ENCODE measurements around the gene TMEM51.

TMEM51 gene

GRCh38 chr1:15196807-15197530 lies 43.4 kb downstream of the TMEM51 start:
- DNase-seq (ENCODE audit: low read depth), result no peak

DNA sequence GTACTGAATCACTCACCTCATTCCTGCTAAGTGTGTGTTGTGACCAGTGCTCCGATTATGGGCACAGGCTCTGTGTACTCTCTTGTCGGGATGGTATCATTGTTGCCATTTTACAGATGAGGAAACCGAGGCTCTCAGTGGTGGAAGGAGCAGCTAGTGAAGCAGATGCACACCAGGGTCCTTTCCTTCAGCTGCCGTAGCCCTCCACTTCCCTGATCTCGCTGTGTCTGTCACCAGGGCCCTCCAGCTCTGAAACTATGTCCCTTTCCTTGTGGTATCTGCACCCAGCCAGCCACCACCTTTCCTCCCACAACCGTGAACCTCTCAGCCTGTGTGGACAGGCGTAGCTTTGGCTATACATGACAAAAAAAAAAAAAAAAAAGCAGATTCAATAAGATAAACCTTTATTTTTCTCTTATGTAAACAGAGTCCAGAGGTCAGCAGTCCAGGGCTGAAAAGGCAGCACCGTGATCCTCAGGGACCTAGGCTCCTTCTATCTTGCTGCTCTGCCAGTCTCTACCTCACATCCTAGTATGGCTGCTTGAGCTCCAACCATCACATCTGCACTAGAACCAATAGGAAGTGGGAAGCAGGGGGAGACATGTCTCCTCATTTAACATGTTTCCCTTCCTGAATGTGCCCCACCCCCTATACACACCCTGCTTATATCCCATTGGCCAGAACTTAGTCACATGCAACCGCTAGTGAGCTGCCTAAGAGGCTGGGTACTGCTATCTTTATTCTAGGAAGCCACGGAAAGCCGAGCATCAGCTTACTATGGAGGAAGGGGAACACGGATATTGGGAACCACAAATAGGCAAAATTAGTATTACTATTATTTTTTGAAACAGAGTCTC lies 44.3 kb downstream of the TMEM51 start:
- DNase-seq (ENCODE audit: low read depth), result no peak

GRCh38 chr1:15198684-15199083 lies 45.1 kb downstream of the TMEM51 start:
- no peak for DNase-seq (ENCODE audit: low read depth)

DNA sequence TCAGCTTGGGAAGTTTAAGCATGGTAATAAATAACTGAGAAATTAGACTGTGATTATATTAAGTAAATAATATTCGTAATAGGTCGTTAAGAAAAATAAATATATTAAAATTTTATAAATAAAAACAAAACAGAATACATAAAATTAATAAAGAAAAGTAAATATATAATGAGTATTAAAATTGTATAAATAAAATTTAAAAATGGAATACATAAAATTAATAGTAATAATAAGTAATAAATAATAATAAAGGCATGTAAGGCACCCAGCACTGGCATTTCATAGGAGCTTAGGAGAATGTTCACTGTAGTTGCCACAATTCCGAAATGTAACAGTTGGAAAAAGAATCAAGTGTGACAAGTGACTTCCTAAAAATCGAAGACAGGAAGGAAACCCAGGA lies 47.7 kb downstream of the TMEM51 start:
- DNase-seq (ENCODE audit: low read depth), result no peak

- no peak for DNase-seq (ENCODE audit: low read depth)
These were observed 48.5 kb downstream of the TMEM51 start for GRCh38 chr1:15201849-15202551.

- DNase-seq (ENCODE audit: low read depth), result no peak
These were observed 51.4 kb downstream of the TMEM51 start for GRCh38 chr1:15204931-15205330.

DNA sequence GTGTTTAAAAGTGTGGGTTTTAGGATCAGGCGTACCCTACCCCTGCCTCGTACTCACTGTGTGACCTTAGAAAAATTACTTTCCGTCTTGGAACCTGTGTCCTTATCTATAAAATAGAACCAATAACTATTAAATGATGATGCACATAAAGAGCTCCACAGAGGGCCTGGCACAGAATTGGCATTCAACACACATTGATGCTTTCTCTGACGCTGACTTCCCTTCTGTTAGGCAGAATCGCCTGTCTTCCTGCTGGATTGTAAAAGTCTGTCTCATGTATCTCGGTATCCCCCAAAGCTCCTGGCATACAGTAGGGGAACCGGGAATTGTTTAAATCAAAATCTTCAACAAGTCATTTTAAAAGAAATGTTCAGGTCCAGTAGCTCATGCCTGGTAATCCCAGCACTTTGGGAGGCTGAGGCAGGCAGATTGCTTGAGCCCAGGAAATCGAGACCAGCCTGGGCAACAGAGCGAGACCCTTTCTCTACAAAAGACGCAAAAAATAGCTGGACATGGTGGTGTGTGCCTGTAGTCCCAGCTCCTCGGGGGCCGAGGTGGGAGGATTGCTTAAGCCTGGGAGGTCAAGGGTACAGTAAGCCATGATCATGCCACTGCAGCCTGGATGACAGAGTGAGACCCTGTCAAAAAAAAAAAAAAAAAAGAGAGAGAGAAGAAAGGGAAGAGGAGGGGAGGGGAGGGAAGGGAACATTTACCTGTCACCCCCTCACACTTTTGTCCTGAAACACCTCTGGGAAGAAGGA lies 52.2 kb downstream of the TMEM51 start:
- no peak for DNase-seq (ENCODE audit: low read depth)

DNA sequence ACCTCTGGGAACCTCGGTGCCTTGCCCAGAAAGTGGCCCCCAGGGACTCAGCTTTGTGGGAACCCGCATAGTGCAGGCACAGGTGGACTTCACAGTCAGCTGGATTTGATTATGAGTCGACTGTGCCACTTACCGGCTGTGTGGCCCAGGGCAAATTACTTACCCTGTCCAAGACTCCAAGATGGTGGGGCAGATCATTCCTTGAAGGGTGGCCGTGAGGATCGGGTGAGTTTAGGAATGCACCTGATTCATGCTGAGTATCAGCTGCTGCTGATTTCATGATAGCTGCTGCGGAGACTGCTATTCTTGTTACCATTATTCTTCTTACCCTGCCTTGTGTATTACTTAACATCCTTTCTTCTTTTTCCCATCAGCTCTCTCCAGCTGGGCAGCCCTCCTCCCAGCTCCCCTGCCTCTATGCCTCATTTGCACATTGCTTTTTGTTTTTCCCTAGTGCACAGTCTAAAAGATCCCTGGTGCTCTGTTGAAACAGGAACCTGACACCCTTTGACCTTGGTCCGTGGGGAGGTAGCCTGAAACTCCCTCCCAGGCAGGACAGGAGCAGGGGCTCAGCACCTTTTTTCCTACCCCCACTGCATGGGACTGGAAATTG lies 53.0 kb downstream of the TMEM51 start:
- DNase-seq (ENCODE audit: low read depth), result peak; percentile 35

- DNase-seq (ENCODE audit: low read depth), result no peak
These were observed 53.7 kb downstream of the TMEM51 start for GRCh38 chr1:15207031-15207828.

GRCh38 chr1:15207829-15208429 lies 54.4 kb downstream of the TMEM51 start:
- DNase-seq (ENCODE audit: low read depth), result no peak

GRCh38 chr1:15210651-15211375 lies 57.3 kb downstream of the TMEM51 start:
- no peak for DNase-seq (ENCODE audit: low read depth)

DNA sequence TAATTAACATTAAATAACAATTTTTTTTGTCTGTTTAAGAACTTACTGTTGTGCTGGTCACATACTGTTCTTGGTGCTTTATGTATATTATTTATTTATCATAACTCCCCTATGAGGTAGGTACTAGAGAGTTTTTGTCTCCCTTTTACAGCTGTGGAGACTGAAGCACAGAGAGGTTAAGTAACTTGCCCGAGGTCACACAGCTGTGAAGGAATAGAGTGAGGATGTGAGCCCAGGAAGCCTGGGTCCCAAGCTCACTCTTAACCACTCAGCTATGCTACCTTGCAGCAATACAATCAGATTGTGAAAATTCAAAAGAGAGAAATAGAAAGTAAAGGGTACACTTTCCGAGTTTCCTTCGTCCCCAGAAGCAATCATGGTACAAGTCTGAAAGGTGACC lies 57.9 kb downstream of the TMEM51 start:
- DNase-seq (ENCODE audit: low read depth), result no peak

- no peak for DNase-seq (ENCODE audit: low read depth)
These were observed 58.8 kb downstream of the TMEM51 start for GRCh38 chr1:15212216-15212953.

- DNase-seq (ENCODE audit: low read depth), result no peak
These were observed 59.4 kb downstream of the TMEM51 start for GRCh38 chr1:15212954-15213291.

DNA sequence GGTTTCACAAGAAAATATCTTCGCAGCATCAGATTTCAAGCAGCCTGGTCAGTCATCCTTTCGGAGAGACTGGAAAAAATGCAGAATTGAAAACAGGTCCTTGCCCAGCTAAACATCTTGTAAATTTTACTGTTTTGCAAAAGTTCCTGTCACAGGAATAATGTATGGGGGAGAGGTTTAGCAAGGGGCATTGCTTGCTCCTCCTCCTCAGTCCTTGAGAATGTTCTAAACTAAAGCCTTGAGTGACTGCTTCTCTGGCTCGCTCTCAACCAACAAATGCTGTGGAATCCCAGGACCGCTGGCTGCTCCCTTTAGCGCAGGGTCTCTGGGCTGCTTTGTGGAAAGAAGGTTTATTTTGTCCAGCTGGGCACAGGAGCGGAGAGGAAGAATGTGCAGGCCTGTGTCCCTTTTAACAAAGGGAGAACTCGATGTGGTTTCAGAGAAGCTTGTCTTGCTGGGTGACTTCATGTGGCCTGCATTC lies 59.8 kb downstream of the TMEM51 start:
- DNase-seq (ENCODE audit: low read depth), result peak; percentile 24

DNA sequence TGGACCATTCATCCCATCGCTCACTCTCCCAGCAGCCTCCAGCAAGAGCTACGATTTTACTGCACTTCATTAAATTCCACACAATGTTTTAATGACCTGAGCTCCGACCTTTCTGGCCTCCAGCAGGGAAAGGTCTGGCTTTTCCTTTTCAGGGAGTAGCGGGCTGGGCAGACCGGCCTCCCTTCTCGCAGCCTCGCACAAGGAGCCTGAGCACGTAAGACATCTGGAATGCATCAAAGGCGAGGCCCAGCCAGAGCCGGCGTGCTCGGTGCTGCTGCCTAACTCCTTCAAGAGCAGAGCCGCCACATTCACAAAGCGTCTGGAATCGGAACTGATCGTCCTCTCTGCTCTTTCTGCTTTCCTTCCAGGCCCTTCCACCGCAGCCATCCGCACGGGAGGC lies 61.0 kb downstream of the TMEM51 start:
- DNase-seq (ENCODE audit: low read depth), result peak; percentile 70

- no peak for DNase-seq (ENCODE audit: low read depth)
These were observed 61.6 kb downstream of the TMEM51 start for GRCh38 chr1:15215116-15215515.

- no peak for DNase-seq (ENCODE audit: low read depth)
These were observed 64.1 kb downstream of the TMEM51 start for GRCh38 chr1:15217654-15218053.

Data from EH (cell line).